K562 treated with DMSO at 1 percent for 48 hours (cell line): ENCODE measurements around the gene FCAMR. TPM values are rescaled to one million over a fixed set of nuclear protein-coding genes. Genes with fewer than 3 reads are reported as not detected.

Experiments
- total RNA-seq: library from RNA; unstranded; fragments of 300-600 nt; gene quantifications from 2 replicates; pipeline ENCODE4 v1.2.3, GENCODE V29; 2022; ENCODE audit warnings: low replicate concordance; ENCODE audit errors: extremely low read depth

Gene FCAMR
- total RNA-seq = not detected in 2 replicates

GRCh38 chr1:206970446-206970845, at the start of gene FCAMR:
Gene FCAMR (minus strand): TSS chr1:206970460. CDS start chr1:206970125, 335 bp downstream.

GRCh38 chr1:206946261-206946660, 24.0 kb downstream of the FCAMR start, which contains the start of gene PIGR:
Gene PIGR (minus strand): TSS chr1:206946466. CDS start chr1:206940531, 5,935 bp downstream.

GRCh38 chr1:206921772-206922265, 48.4 kb downstream of the FCAMR start, which contains the start of gene FCMR:
Gene FCMR (minus strand): TSS chr1:206921941. CDS start chr1:206921854, 87 bp downstream.

Other genes with a start within 250 kb of the FCAMR start
- gene IL19, start 199.7 kb downstream of the FCAMR start, total RNA-seq = not detected in 2 replicates
- not detected in 2 replicates for gene IL10, start 198.0 kb downstream of the FCAMR start, total RNA-seq
- gene IL20, start 104.8 kb downstream of the FCAMR start, total RNA-seq = not detected in 2 replicates
- not detected in 2 replicates for gene IL24, start 73.0 kb downstream of the FCAMR start, total RNA-seq
- gene FCMR, start 48.5 kb downstream of the FCAMR start, total RNA-seq = not detected in 2 replicates
- not detected in 2 replicates for gene PIGR, start 24.0 kb downstream of the FCAMR start, total RNA-seq
- gene C1orf116, start 62.3 kb upstream of the FCAMR start, total RNA-seq = not detected in 2 replicates
- not detected in 2 replicates for gene YOD1, start 80.7 kb upstream of the FCAMR start, total RNA-seq
- gene PFKFB2, start 82.8 kb upstream of the FCAMR start, total RNA-seq = not detected in 2 replicates
- not detected in 2 replicates for gene C4BPB, start 118.4 kb upstream of the FCAMR start, total RNA-seq
- not detected in 2 replicates for gene C4BPA, start 133.8 kb upstream of the FCAMR start, total RNA-seq